ENCODE data around the gene ZNF777.
"Not testable (repeated sequence)": the region's sequence is repeated elsewhere in the genome, so short reads cannot be mapped to it uniquely, and the experiment has no call there.

ZNF777 gene

DNA sequence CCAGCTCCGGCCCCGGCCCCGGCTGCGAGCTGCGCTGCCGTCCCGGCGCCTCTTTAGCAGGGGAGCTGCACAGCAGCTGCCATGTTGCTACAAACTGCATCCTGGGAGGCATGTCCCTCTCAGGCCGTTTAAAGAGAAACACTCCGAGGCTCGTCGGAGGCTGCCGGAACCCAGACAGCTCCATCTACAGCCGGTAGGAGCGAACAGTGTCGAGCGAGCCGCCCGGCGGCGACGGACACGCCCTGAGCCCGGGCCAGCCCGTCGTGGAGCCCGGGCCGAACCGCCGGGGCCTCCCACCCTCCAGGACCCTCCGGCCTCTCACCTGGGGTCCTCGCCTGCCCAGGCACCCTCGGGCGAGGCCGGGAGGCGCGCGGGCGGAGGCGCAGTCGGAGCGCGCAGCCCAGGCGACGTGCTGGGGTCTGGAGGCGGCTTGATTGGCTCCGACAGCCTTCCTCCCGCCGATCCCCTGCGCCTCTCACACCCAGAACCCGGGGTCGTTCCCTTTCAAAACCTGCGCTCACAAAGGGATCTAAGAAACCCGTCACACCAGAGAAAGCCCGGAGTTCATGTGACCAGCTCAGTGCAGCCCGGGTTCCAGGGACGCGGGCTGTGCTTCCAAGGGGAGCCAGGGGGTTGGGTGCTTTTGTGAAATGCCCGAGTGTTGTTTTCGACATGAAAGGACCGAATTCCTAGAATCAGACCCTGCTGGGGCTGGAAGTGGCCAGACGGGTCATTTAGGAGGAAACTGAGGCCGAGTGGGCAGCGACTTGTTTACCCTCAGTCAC lies at the start of gene ZNF777:
ZNF777 (minus strand) TSS at position 570 of the 785 bp plus-strand sequence. CDS start 5,040 bp downstream, outside the sequence.
- peak; percentile 76 for DNase-seq (ENCODE audit: low spot score)

- DNase-seq (ENCODE audit: low spot score), result no peak
These were observed 49.4 kb upstream of the ZNF777 start for GRCh38 chr7:149510248-149510647.

- DNase-seq (ENCODE audit: low spot score), result no peak
These were observed 48.9 kb upstream of the ZNF777 start for GRCh38 chr7:149509774-149510173.

- no peak for DNase-seq (ENCODE audit: low spot score)
These were observed 44.7 kb upstream of the ZNF777 start for GRCh38 chr7:149505551-149505950.

- no peak for DNase-seq (ENCODE audit: low spot score)
These were observed 40.8 kb upstream of the ZNF777 start for GRCh38 chr7:149501651-149502050.

DNA sequence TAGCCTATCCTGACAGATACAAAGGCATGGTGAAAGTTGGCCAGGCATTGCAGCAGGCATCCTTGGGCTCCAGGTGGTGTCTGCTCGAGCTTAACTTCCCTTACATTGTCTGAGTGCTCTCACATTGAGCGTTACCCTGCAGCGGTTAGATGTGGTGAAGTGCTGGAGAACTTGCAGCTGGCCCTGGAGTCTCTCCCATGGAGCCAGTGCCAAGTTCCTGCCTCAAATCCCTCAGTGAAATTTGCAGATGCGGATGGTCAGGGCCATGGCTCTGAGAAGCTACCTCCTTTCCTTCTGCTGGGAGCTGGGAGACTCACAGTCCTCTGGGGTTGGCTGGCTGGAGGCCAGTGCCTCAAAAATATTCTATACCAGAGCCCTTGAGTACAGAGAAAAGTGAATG lies 40.0 kb upstream of the ZNF777 start:
- DNase-seq (ENCODE audit: low spot score), result no peak

- DNase-seq (ENCODE audit: low spot score), result no peak
These were observed 39.3 kb upstream of the ZNF777 start for GRCh38 chr7:149500201-149500600.

GRCh38 chr7:149498811-149499210 lies 37.9 kb upstream of the ZNF777 start:
- no peak for DNase-seq (ENCODE audit: low spot score)

GRCh38 chr7:149497467-149498261 lies 36.8 kb upstream of the ZNF777 start, which contains the start of gene ZNF746:
Gene ZNF746, minus strand, starts transcription at chr7:149497809. Its CDS starts 273 bp downstream, at chr7:149497536.
- peak; percentile 71 for DNase-seq (ENCODE audit: low spot score)

DNA sequence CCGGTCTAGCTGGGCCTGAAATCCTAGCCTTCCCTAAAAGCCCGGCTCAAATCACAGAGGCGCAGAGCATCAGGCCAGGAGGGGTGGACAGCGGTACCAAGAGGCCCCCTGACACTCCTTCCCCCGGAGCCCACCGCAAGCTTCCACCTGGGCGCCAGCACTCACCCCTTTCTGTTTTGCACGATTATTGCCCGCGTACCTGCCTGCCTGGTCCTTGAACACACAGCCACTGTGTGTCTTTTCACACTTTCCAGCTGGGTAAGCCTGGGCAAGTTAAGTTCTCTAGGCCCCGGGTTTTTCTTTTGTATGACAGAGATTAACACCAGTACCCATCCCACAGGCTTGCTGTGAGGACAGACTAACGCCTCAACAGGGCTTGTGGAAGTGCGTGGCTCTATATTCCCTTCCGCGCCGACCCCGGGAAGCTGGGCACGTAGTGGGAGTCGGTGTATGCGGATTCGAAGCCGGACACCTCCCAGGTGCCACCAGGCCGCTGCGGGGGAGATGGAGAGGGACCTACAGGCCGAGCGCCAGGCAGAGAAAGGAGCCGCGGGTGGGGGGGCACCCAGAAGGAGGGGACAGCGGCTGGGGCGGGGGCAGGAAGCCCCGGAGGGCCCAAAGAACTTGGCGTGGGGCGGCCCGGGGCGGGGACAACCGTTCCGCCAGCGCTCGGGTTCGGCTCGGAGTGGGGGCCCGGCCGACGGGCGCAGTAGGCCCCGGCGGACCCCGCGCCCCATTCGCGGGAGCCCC lies 36.0 kb upstream of the ZNF777 start:
- peak; percentile 24 for DNase-seq (ENCODE audit: low spot score)

GRCh38 chr7:149495785-149496641 lies 35.2 kb upstream of the ZNF777 start:
- DNase-seq (ENCODE audit: low spot score), result peak; percentile 24

- no peak for DNase-seq (ENCODE audit: low spot score)
These were observed 34.0 kb upstream of the ZNF777 start for GRCh38 chr7:149494738-149495368.

- DNase-seq (ENCODE audit: low spot score), result not testable (repeated sequence)
These were observed 33.1 kb upstream of the ZNF777 start for GRCh38 chr7:149493975-149494374.

- DNase-seq (ENCODE audit: low spot score), result no peak
These were observed 32.5 kb upstream of the ZNF777 start for GRCh38 chr7:149493366-149493765.

DNA sequence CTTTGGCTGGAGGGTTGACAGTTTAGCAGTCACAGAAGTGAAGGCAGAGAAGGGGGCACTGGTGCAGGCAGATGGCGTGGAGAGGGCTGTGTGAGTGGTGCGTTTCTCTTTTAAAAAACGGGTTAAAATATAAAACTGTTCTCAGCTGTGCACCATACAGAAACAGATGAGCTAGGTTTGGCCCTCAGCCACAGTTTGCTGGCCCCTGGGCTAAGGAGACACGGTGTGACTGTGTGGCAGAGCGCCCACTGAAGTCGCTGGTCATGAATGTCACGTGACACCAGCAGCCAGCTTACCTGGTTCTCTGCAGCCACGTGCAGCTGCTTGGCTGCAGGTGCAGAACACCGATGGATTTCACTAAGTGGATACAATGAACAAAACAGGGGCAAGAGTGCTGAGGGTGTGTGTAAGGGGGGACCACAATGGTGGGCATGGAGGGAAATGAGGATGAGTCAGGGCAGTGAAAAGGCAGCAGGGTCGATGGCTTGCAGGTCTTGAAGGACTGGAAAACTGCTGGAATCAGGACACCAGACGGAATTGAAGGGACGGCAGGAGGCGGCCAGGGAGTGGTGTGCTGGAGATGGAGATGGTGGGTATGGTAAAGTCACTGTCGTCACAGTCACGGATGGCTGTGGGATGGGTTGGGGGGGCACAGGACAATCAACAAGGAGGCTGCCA lies 29.4 kb upstream of the ZNF777 start:
- DNase-seq (ENCODE audit: low spot score), result no peak

- DNase-seq (ENCODE audit: low spot score), result no peak
These were observed 28.6 kb upstream of the ZNF777 start for GRCh38 chr7:149489391-149490024.

- DNase-seq (ENCODE audit: low spot score), result no peak
These were observed 18.7 kb upstream of the ZNF777 start for GRCh38 chr7:149479568-149479967.

DNA sequence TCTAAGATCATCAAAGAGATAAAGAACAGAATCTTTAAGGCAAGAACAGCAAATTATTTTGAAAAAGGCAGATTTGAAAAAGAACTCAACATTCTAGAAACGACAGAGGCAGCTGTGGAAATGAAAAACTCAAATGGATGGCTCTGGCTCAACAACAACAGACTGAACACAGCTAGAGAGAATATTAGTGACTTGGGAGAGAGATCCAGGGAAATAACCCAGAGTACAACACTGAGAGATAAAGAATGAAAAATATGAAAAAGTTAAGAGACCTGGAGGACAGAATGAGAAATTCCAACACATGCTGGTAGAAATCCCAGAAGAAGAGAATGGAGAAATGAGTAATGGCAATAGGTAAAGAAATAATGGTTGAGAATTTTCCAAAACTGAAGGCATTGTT lies 17.9 kb upstream of the ZNF777 start:
- no peak for DNase-seq (ENCODE audit: low spot score)

DNA sequence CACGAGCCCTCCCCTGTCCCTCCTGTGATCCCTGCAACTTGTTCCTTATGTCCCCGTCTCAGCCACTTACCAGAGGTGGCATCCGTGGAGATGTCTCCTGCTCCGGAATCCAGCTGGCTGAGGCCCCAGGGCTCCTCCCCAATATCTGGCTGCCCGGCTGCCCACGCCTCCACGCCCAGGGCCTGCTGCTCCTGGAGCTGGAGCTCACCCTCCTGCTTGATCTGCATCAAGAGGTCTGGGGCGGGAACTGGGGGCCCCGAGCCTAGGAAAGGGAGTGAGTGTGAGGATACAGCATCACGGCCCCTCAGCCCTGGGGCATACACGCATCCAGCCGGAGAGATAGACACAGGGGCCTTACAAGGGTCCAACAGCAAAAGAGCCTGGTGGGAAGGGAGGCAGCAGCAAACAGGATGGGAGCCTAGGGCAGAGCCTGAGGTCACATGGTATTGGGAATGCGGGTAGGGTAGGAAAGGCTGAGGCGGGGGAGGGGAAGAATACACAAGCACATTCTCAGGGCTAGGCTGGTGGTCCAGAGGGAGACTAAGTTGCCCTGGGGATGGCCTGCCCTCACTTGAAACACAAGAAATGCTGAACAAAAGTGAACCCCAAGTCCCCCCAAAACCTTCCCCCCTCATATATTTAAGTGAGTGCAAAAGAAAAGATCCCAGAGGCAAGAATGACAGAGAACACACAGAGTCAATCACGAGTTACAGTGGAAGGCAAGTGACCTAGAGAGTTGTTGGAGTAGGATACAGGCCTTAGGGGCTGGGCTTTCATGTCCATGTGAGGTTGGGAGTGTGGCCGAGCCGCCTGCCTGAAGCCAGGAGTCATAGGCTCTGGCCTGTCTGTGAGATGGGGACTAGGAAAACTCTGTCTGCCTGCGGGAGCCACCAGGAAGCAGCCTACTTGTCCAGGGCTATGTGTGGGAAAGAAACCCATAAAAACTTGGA lies 16.9 kb upstream of the ZNF777 start:
- no peak for DNase-seq (ENCODE audit: low spot score)

Measured in globus pallidus (tissue), 1 donor.